K562 (cell line): ENCODE data around the gene CPT1B. TPM values are rescaled to one million over a fixed set of nuclear protein-coding genes. Genes with fewer than 3 reads are reported as not detected.

Source experiments
- E2F3 ChIP-seq: fragments of 250-450 bp; sonication (Bioruptor Pico); IDR thresholded peaks from 2 replicates; pipeline ENCODE4 v1.4.0; 2020; ENCODE audit warnings: mild to moderate bottlenecking
- ELF4 ChIP-seq: fragments of 450-650 bp; formaldehyde crosslinking; IDR thresholded peaks from 2 replicates; pipeline ENCODE4 v1.4.0; 2022; ENCODE audit warnings: missing genetic modification characterization
- FOXJ3 ChIP-seq: sonication (generic); formaldehyde crosslinking; IDR thresholded peaks from 2 replicates; pipeline ENCODE4 v1.4.0; 2020; ENCODE audit warnings: mild to moderate bottlenecking, missing genetic modification reagents
- GATA2 ChIP-seq: sonication (generic); formaldehyde crosslinking; IDR thresholded peaks from 2 replicates; pipeline ENCODE4 v1.4.0; 2020; ENCODE audit warnings: mild to moderate bottlenecking, missing genetic modification reagents
- HDAC2 ChIP-seq: fragments of 450-650 bp; IDR thresholded peaks from 2 replicates; pipeline ENCODE4 v1.6.1; 2016; ENCODE audit warnings: mild to moderate bottlenecking
- KAT7 ChIP-seq: sonication (generic); formaldehyde crosslinking; IDR thresholded peaks from 2 replicates; pipeline ENCODE4 v1.8.0; 2022; ENCODE audit warnings: missing genetic modification reagents, mild to moderate bottlenecking, borderline replicate concordance
- LCOR ChIP-seq: sonication (generic); formaldehyde crosslinking; IDR thresholded peaks from 2 replicates; pipeline ENCODE4 v1.8.0; 2022; ENCODE audit warnings: mild to moderate bottlenecking, missing genetic modification reagents
- MYNN ChIP-seq, 2 experiments: sonication (generic); formaldehyde crosslinking in 1 of 2; IDR thresholded peaks; 2 replicates each; pipeline versions ENCODE4 v1.5.0 to v1.6.1; 2016 to 2020; ENCODE audit warnings: antibody characterized with exemption in 1 of 2, missing genetic modification reagents in 1 of 2
- PCBP1 ChIP-seq: fragments of 200-400 bp; formaldehyde crosslinking; IDR thresholded peaks from 2 replicates; pipeline ENCODE4 v1.6.1; 2018; ENCODE audit warnings: mild to moderate bottlenecking, low read depth, low read length; ENCODE audit not compliant: poor library complexity, severe bottlenecking
- RERE ChIP-seq: sonication (generic); formaldehyde crosslinking; IDR thresholded peaks from 2 replicates; pipeline ENCODE4 v1.8.0; 2023; ENCODE audit warnings: missing genetic modification reagents, mild to moderate bottlenecking, borderline replicate concordance
- SMARCA5 ChIP-seq: fragments of 450-650 bp; IDR thresholded peaks from 2 replicates; pipeline ENCODE4 v1.6.1; 2016
- SUPT5H ChIP-seq: fragments of 450-650 bp; IDR thresholded peaks from 2 replicates; pipeline ENCODE4 v1.6.1; 2016
- TCF3 ChIP-seq: sonication (generic); formaldehyde crosslinking; IDR thresholded peaks from 2 replicates; pipeline ENCODE4 v1.4.0; 2020; ENCODE audit warnings: mild to moderate bottlenecking, missing genetic modification reagents
- TEAD4 ChIP-seq, 2 experiments: sonication (generic) in 1 of 2; formaldehyde crosslinking in 1 of 2; IDR thresholded peaks; 2 replicates each; pipeline versions ENCODE4 v1.6.1 to v1.8.0; 2012 to 2022; ENCODE audit warnings: borderline replicate concordance in 1 of 2, inconsistent platforms in 1 of 2, low read length in 1 of 2, mild to moderate bottlenecking in 1 of 2, missing genetic modification reagents in 1 of 2
- ZFX ChIP-seq: sonication (generic); formaldehyde crosslinking; IDR thresholded peaks from 2 replicates; pipeline ENCODE4 v1.8.0; 2022; ENCODE audit warnings: mild to moderate bottlenecking, missing genetic modification reagents, moderate library complexity
- ZNF146 ChIP-seq: IDR thresholded peaks from one replicate; pipeline ENCODE4 v1.6.1; 2018; ENCODE audit warnings: missing compliant biosample characterization; ENCODE audit not compliant: unreplicated experiment
- ZNF311 ChIP-seq: fragments of 250-450 bp; sonication (Bioruptor Pico); IDR thresholded peaks from 2 replicates; pipeline ENCODE4 v1.4.0; 2020; ENCODE audit warnings: mild to moderate bottlenecking, moderate library complexity
- ZNF395 ChIP-seq: fragments of 200-800 bp; sonication (Bioruptor generic); IDR thresholded peaks from 2 replicates; pipeline ENCODE4 v1.6.1; 2017; ENCODE audit warnings: missing genetic modification characterization, missing compliant biosample characterization
- ZNF695 ChIP-seq: fragments of 450-650 bp; formaldehyde crosslinking; IDR thresholded peaks from 2 replicates; pipeline ENCODE4 v1.4.0; 2020; ENCODE audit warnings: mild to moderate bottlenecking, moderate library complexity
- ZNF707 ChIP-seq: fragments of 250-450 bp; sonication (Bioruptor Pico); conservative IDR thresholded peaks from 2 replicates; pipeline ENCODE4 v1.8.0; 2022; ENCODE audit warnings: inconsistent platforms, mild to moderate bottlenecking, moderate library complexity
- ZNF766 ChIP-seq: fragments of 200-800 bp; sonication (Bioruptor generic); conservative IDR thresholded peaks from 2 replicates; pipeline ENCODE4 v1.6.1; 2016; ENCODE audit warnings: missing genetic modification characterization, missing compliant biosample characterization
- polyA plus RNA-seq, 8 experiments: library from polyadenylated mRNA; depleted of rRNA in 4 of 8; stranded (reverse) in 5 of 8; unstranded in 3 of 8; fragments of >200 nt; fragmentation: Nextera tagmentation in 2 of 8; fragmentation: Illumina TruSeq in 1 of 8; extraction: Ambion mirVana in 2 of 8; extraction: Trizol in 1 of 8; gene quantifications; 2 replicates each; pipeline versions ENCODE4 v1.2.1 to v1.2.3, GENCODE V29; 2011 to 2014; ENCODE audit warnings: inconsistent platforms in 1 of 8, missing spikeins in 1 of 8
- total RNA-seq, 7 experiments: library from RNA; depleted of rRNA in 6 of 7; stranded (reverse); fragments of >200 nt in 6 of 7; fragmentation: Illumina TruSeq in 2 of 7; extraction: Trizol in 2 of 7; gene quantifications; 2 replicates each; pipeline versions ENCODE4 v1.2.1 to v1.2.3, GENCODE V29; 2011 to 2021; ENCODE audit warnings: low replicate concordance in 1 of 7

CPT1B gene
- total and polyA plus RNA-seq, 9 of the 15 experiments (the other 6 are each of a cell fraction or from before 2014, with no cell fraction given) = 0.35 to 6.1 (median 2.6) TPM

- no peak for TF ChIP-seq ZNF695 (CRISPR knock-in tag)
- TF ChIP-seq ZFX (CRISPR knock-in tag) = peak; percentile 37
- no peak for TF ChIP-seq MYNN (IDR thresholded peaks at IDR 0.05)
- peak; percentile 90 for TF ChIP-seq MYNN (CRISPR knock-in tag; IDR thresholded peaks at IDR 0.05)
- TF ChIP-seq E2F3 (CRISPR knock-in tag) = no peak
- TF ChIP-seq TCF3 = peak; percentile 47; the same call in 1 of the 2 replicates
- no peak for TF ChIP-seq ELF4 (CRISPR knock-in tag)
- peak; percentile 92 for TF ChIP-seq ZNF395 (CRISPR knock-in tag)
- peak; percentile 66 for TF ChIP-seq ZNF146 (CRISPR knock-in tag)
- no peak for TF ChIP-seq ZNF707 (CRISPR knock-in tag)
- TF ChIP-seq SMARCA5 = no peak
- TF ChIP-seq TEAD4 (IDR thresholded peaks at IDR 0.05; ENCODE audit: low read length) = no peak
- peak; percentile 94 for TF ChIP-seq TEAD4 (CRISPR knock-in tag; IDR thresholded peaks at IDR 0.05; ENCODE audit: borderline replicate concordance)
- TF ChIP-seq GATA2 = 0 out of 2 replicates have a peak, but pooled peaks have one; percentile 34
- TF ChIP-seq ZNF311 (CRISPR knock-in tag) = peak; percentile 29; the same call in 1 of the 2 replicates
- TF ChIP-seq KAT7 = 0 out of 2 replicates have a peak, but pooled peaks have one; percentile 76
- peak; percentile 93 for TF ChIP-seq ZNF766 (CRISPR knock-in tag)
- peak; percentile 85 for TF ChIP-seq LCOR (CRISPR knock-in tag)
- peak; percentile 32; the same call in 1 of the 2 replicates for TF ChIP-seq HDAC2
- TF ChIP-seq PCBP1 = no peak
- peak; percentile 79; the same call in 1 of the 2 replicates for TF ChIP-seq RERE (CRISPR knock-in tag)
- TF ChIP-seq SUPT5H = no peak
- peak; percentile 84; the same call in 1 of the 2 replicates for TF ChIP-seq FOXJ3 (CRISPR knock-in tag)
Measured at GRCh38 chr22:50599816-50600455, 21.7 kb upstream of the CPT1B start (continued).
